ENCODE results near the gene PRCP.

PRCP gene

GRCh38 chr11:82826526-82826925, 73.7 kb downstream of the PRCP start:
- no peak for DNase-seq

- DNase-seq = no peak
Measured at GRCh38 chr11:82823647-82824619, 76.3 kb downstream of the PRCP start.

DNA sequence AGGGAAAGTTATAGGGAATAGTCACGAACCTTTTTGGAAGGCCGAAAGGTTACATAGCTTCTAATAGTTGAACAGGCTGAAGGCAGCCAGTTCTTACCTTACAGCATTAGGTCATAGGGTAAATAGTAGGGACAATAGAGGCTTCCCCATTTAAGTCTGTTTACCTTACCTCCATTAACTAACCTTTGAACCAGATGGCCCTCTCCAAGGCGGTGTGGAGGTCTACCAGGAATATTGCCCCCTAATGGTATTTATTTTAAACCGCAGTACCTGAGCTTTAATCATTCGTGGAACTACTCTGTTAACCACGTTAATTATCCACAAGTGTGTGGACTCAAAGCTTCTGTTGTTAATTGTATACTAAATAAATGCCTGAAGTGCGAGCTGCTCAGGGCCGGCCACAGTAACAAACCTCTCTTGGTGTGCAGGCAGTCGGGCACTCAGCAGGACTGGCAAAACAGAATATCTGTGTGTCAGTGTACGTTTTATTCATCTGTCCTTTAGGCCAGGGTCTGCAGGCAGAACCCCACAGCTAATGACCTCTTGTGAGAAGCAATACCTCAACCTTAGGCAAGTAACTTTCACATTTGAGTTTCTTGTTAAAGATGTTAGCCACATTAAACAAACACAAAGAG, 81.7 kb downstream of the PRCP start:
- no peak for DNase-seq

DNA sequence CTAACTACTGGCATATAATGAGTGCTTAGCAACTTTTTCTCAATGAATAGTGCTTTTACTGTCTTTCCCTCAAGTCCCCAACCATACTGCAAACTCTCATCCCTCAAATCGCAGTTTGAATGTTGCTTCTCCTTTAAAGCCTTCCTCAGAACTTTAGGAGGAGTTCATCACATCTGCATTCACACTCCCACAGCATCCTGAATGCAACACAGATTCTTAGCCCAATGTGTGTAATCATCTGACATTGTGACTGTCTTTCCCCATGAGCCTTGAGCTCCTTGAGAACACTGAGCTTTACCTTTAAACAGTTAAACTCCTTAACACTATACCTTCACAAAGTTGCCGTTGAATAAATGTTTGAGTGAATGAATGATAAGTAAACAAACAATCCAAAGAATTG, 84.8 kb downstream of the PRCP start:
- DNase-seq = no peak

GRCh38 chr11:82814379-82814778, 85.9 kb downstream of the PRCP start:
- no peak for DNase-seq

DNA sequence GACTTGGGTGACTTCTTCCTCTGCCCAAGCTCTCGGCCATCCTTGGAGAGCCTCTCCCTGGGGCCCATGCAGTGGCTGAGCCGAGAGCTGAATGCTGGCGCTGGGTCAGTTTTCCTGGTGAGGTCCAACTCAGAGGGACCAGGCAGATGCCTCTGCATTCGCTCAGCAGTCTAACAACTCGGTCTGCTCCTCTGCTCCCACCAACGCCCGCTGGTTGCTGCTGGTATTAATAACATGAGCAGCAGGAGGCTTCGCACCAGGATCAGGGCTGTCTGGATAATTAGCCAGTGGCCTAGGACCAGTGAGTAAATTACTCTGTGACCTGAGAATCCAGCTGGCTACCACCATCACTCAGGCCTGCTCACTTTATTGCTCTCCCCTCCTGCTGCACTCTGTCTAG, 88.9 kb downstream of the PRCP start:
- no peak for DNase-seq

DNA sequence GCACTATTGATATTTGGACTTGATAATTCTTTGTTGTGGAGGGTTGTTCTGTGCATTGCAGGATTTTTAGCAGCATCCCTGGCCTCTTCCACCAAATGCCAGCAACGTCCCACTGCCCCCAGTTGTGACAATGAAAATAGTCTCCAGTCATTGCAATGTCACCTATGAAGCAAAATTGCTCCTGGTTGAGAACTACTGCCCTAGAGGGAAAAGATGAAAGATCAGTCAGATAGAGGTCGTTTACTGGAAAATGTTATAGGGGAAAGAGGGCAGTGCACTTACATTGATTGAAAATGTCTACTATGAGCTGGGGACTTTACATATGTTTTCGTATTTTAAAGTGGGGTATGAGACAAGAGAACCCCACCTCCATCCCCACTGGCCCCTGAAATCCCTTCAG, 89.5 kb downstream of the PRCP start:
- no peak for DNase-seq

GRCh38 chr11:82810326-82810725, 89.9 kb downstream of the PRCP start:
- no peak for DNase-seq

- DNase-seq = no peak
Measured at GRCh38 chr11:82807646-82808045, 92.6 kb downstream of the PRCP start.

GRCh38 chr11:82802710-82803109, 97.5 kb downstream of the PRCP start:
- DNase-seq = no peak

DNA sequence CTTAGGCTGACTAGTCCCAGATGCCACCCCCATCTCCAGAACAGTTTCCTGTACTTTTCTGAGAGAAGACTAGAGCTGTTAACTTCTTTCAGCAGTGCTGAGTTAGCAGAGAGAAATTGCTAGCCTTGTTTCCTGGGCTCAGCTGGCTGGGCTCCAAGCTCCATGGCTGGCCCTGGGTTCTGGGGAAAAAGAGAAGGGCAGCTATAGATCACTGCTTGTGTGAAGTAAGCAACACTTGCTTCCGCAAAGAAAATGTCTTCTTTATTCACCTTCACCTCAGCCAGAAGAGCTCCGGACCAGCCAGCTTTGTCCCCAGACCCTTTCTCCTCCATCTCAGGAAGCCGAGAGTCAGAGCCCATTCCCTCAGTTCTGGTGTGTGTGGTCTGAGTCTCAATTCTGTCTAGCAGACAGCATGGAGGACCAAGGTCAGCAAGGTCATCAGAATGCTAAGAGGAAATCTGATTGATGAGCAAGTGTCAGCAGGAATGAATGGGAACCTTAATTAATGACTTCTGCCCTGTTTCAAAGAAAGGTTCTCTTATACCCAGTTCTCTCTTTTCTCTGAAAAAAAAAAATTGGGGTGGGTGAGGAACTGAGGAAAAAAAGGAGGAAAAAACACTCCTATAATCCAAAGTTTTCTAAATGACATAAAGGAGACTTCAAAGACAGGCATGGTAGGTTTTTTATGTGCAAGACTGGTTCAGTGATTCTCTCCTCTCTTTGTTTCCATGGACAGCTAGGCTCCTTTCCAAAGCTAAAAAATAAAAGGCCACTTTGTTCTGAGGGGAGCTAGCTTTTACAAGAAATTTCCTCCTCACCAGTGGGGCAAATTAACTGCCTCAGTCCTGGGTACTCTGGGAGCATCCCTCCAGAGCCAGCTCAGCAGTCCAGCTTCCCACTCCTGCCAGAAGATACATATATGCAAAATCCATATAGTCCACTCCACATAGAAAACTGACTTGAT, 103.0 kb downstream of the PRCP start:
- DNase-seq = no peak

- DNase-seq = no peak
Measured at GRCh38 chr11:82794490-82794889, 105.7 kb downstream of the PRCP start.

DNA sequence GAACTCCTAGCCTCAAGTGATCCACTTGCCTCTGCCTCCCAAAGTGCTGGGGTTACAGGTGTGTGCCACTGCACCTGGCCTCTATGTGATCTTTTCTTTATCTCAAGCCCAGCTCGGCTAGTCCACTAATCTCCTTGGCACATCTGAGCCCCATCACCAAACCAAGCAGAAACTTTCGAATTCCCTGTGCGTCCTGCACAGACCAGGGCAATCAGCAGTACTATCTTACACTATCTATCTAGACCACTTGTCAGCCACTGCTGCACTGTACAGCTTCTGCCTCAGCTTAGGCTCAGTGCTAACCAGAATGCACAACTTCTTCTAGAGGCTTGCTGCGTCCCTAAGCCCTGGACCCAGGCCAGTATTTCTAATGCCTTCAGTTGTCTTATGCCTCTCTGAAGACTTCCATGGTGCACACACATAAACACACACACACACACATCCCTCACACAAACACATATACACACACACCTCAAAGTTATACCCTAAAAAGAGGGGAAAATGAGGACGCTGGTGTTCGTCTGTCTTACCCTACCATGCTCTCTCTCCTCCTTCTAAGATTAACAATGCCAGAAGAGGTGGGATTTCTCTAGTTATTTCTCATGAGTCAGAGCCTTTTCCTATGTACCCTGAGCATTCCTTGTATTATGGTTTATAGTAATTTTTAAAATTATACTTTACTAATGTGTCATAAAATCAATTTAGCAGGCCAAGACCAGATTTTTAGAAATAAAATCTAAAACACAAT, 107.2 kb downstream of the PRCP start:
- no peak for DNase-seq

- DNase-seq = no peak
Measured at GRCh38 chr11:82792319-82792718, 107.9 kb downstream of the PRCP start.

DNA sequence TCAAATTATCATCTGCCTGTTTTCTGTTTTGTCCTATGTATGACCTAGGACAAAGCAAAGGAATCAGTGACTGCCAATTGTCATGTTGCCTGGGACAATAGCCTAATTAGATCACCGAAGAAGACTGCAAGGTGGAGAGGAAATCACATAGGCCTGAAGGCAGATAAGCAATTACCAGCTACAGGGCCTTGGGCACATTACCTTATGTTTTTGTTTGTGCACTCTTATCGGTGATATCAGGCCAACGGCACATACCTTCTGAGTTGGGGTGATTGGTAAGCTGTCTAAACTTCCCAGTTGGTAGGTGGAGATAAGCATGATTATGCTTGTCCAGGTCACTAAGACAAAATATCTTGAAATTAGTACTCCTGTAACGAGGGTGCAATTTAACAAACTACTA, 108.5 kb downstream of the PRCP start:
- no peak for DNase-seq

DNA sequence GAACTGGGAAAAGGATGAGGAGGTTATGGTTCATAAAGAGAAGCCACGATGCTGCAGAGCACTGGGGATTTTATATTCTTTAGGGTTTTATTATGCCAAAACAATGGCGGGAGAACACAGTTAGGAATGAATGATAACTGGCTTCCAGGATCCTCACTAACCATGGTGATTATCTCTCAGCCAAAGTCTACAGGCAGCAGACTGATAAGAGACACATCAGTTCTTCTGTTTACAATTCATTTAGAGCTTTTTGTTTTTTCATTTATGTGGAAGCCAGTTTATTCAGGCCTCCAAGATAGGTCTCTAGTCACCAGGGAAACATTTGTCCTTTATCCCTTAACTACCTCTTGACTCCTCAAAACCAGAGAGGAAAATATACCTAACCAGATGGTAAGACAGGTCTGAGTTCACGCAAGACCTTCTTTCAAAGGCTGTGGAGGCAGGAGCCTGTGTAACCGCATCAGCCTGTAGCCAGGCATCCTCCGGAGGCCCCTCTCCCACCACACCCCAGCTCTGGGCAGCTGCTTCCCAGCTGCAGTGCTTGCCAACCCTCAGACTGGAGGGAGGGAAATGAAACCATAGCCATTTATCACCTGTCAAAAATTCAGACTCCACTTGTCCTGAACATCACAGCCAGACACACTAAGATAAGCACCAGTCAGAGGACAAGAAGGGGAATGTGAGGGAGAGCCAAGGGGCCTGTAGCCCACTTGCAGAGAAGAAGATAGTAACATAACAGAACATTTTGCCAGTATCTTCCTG, 109.3 kb downstream of the PRCP start:
- DNase-seq = no peak

DNA sequence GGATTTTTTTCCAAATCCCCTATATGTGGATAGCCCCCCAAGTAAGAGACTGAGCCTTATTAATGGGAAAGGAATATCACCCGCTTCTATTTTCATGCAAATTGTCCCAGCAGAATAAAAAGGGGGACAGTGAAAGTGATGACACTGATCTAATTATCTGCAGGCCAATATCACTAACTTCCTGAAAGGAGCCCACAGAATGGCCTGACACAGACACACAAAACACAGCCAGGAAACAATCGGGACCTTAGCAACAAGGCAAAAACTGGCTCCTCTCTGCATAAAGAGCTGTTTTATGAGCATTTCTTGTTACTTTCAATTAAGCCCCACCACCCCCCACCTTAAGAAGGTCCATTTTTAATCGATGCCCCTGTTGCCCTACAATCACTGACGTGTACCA, 112.2 kb downstream of the PRCP start:
- DNase-seq = no peak

GRCh38 chr11:82786836-82787235, 113.4 kb downstream of the PRCP start:
- no peak for DNase-seq

DNA sequence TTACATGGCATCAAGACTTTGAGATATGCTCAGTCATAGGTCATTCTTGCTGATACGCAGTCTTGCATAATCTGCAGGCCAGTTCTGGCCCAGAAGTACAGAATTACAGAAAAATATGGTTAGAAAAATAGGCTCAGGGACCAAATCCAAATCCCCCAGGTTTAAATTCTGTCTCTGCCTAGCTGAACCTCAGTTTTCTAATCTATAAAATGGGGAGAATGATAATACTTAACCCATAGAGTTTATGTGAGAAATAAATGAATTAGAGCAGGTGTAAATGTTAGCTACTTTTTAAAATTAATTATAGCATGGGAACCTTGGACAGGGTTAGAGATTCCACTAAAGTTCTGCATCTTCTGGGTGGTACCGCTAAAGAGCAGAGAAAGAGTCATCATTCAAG, 114.2 kb downstream of the PRCP start:
- no peak for DNase-seq

GRCh38 chr11:82782825-82783374, 117.3 kb downstream of the PRCP start:
- no peak for DNase-seq

GRCh38 chr11:82778776-82779175, 121.5 kb downstream of the PRCP start:
- DNase-seq = no peak
